ENCODE data around the gene GATB.

DNA sequence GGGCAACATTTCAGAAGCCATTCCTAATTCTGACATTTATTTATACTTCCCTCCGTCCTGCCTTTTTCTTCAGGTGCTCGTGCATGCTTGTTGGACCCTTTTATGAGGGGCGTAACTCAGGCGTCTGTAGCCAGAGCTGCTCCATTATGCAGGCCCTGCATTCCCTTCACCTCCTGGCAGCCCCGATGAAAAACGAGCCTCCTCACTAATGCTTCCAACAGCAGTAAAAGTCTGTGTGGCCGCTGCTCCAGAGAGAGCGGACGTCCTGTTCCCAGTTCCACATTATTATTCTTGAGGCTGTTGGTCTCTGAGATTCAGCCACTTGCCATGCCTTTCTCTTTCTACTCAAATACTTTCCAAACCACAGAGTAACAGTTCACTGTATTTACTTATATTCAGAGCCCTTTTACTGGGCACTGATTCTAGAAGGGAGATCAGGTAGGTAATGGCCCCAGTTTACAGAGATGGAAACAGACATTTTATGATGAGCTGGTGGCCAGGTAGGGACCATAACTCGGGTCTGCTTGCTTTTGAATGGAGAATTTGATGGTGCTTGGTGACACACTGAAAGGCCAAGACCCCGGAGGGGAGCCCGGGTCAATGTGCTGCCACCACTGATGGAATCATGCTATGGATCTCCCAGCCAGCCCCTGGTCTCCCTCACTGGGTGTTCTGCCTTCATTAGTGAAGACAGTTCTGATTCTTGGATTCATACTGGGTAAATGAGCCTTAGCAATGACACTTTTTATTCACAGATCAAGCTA, 101.0 kb downstream of the GATB start:
- TF ChIP-seq EZH2phosphoT487 (IDR thresholded peaks at IDR 0.05) = no peak
- TF ChIP-seq, protein P1, sequence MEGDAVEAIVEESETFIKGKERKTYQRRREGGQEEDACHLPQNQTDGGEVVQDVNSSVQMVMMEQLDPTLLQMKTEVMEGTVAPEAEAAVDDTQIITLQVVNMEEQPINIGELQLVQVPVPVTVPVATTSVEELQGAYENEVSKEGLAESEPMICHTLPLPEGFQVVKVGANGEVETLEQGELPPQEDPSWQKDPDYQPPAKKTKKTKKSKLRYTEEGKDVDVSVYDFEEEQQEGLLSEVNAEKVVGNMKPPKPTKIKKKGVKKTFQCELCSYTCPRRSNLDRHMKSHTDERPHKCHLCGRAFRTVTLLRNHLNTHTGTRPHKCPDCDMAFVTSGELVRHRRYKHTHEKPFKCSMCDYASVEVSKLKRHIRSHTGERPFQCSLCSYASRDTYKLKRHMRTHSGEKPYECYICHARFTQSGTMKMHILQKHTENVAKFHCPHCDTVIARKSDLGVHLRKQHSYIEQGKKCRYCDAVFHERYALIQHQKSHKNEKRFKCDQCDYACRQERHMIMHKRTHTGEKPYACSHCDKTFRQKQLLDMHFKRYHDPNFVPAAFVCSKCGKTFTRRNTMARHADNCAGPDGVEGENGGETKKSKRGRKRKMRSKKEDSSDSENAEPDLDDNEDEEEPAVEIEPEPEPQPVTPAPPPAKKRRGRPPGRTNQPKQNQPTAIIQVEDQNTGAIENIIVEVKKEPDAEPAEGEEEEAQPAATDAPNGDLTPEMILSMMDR (IDR thresholded peaks at IDR 0.05) = no peak
- no peak for TF ChIP-seq EZH2 (IDR thresholded peaks at IDR 0.05)
